Adipocyte (in vitro differentiated cells): ENCODE results near the gene AOX1.

ENCODE experiments used
- DNase-seq: peaks from one replicate; pipeline ENCODE4 v3.0.0-alpha.2; 2015; ENCODE audit warnings: low read depth
- H3K27me3 ChIP-seq: replicated peaks from 2 replicates; pipeline ENCODE4 v1.7.0; 2013; ENCODE audit warnings: mild to moderate bottlenecking, low read length, moderate library complexity; ENCODE audit not compliant: control insufficient read depth, insufficient read depth
- H3K36me3 ChIP-seq: 2 replicates; pipeline ENCODE4 v1.7.0; 2013; ENCODE audit warnings: low read length, mild to moderate bottlenecking, moderate library complexity; ENCODE audit not compliant: control insufficient read depth, insufficient read depth, severe bottlenecking
- H3K4me1 ChIP-seq: 2 replicates; pipeline ENCODE4 v1.7.0; 2013; ENCODE audit warnings: mild to moderate bottlenecking, low read length, moderate library complexity; ENCODE audit not compliant: control insufficient read depth, insufficient read depth
- H3K4me3 ChIP-seq: 2 replicates; pipeline ENCODE4 v1.7.0; 2013; ENCODE audit warnings: mild to moderate bottlenecking, low read length, moderate library complexity
- H3K9ac ChIP-seq: 2 replicates; pipeline ENCODE4 v1.7.0; 2013; ENCODE audit warnings: mild to moderate bottlenecking, low read length, moderate library complexity
- H3K9me3 ChIP-seq: 2 replicates; pipeline ENCODE4 v1.7.0; 2013; ENCODE audit warnings: mild to moderate bottlenecking, low read length, moderate library complexity; ENCODE audit not compliant: control insufficient read depth

Gene AOX1

GRCh38 chr2:200587007-200587616 lies 1.3 kb downstream of the AOX1 start:
- Histone ChIP-seq H3K4me1 (peaks cover 55% of the 10 kb centered on the region), H3K9me3 (no peaks in the 10 kb centered on the region), H3K9ac (peak overlapping the region; percentile 98), H3K27me3 (no peaks in the 10 kb centered on the region), H3K4me3 (peak overlapping the region; percentile 92), H3K36me3 (peaks cover 16% of the 10 kb centered on the region)
- DNase-seq: no peak

GRCh38 chr2:200588076-200588678 lies 2.4 kb downstream of the AOX1 start:
- peak overlapping the region; percentile 92 for H3K4me3 ChIP-seq
- H3K36me3 ChIP-seq: peaks cover 19% of the 10 kb centered on the region
- H3K9me3 ChIP-seq: no peaks in the 10 kb centered on the region
- peak overlapping the region; percentile 98 for H3K9ac ChIP-seq
- DNase-seq: no peak
- no peaks in the 10 kb centered on the region for H3K27me3 ChIP-seq
- peaks cover 61% of the 10 kb centered on the region for H3K4me1 ChIP-seq

- peaks cover 61% of the 10 kb centered on the region for H3K4me1 ChIP-seq
- H3K36me3 ChIP-seq: peaks cover 39% of the 10 kb centered on the region
Measured at GRCh38 chr2:200590090-200590489, 4.3 kb downstream of the AOX1 start.

GRCh38 chr2:200591308-200591707 lies 5.5 kb downstream of the AOX1 start:
- no peak overlapping the region for H3K9ac ChIP-seq
- H3K4me1 ChIP-seq: peaks cover 61% of the 10 kb centered on the region
- H3K27me3 ChIP-seq: no peaks in the 10 kb centered on the region
- DNase-seq: no peak
- H3K9me3 ChIP-seq: no peaks in the 10 kb centered on the region
- H3K36me3 ChIP-seq: peaks cover 51% of the 10 kb centered on the region
- H3K4me3 ChIP-seq: peak overlapping the region; percentile 4

More at GRCh38 chr2:200590090-200590489, 4.3 kb downstream of the AOX1 start:
- H3K9ac ChIP-seq: peak overlapping the region; percentile 98
- H3K27me3 ChIP-seq: no peaks in the 10 kb centered on the region
- DNase-seq: peak; percentile 42
- H3K4me3 ChIP-seq: peak overlapping the region; percentile 68
- H3K9me3 ChIP-seq: no peaks in the 10 kb centered on the region

- Histone ChIP-seq H3K4me1 (peaks cover 51% of the 10 kb centered on the region), H3K36me3 (peaks cover 63% of the 10 kb centered on the region), H3K4me3 (no peak overlapping the region), H3K9me3 (no peaks in the 10 kb centered on the region), H3K27me3 (no peaks in the 10 kb centered on the region), H3K9ac (no peak overlapping the region)
- peak; percentile 49 for DNase-seq
Measured at GRCh38 chr2:200592406-200593075, 6.7 kb downstream of the AOX1 start.

- Histone ChIP-seq H3K9ac (no peak overlapping the region), H3K9me3 (no peaks in the 10 kb centered on the region), H3K4me1 (peaks cover 38% of the 10 kb centered on the region), H3K36me3 (peaks cover 76% of the 10 kb centered on the region), H3K4me3 (no peak overlapping the region), H3K27me3 (no peaks in the 10 kb centered on the region)
- no peak for DNase-seq
Measured at GRCh38 chr2:200593905-200594304, 8.1 kb downstream of the AOX1 start.

- Histone ChIP-seq H3K4me3 (no peak overlapping the region), H3K27me3 (no peaks in the 10 kb centered on the region), H3K9ac (no peak overlapping the region), H3K4me1 (peaks cover 20% of the 10 kb centered on the region), H3K9me3 (no peaks in the 10 kb centered on the region), H3K36me3 (peaks cover 90% of the 10 kb centered on the region)
- no peak for DNase-seq
Measured at GRCh38 chr2:200595913-200596312, 10.1 kb downstream of the AOX1 start.

GRCh38 chr2:200596774-200597570 lies 11.2 kb downstream of the AOX1 start:
- H3K4me3 ChIP-seq: no peak overlapping the region
- no peak for DNase-seq
- peaks cover 10% of the 10 kb centered on the region for H3K4me1 ChIP-seq
- peaks cover 92% of the 10 kb centered on the region for H3K36me3 ChIP-seq
- H3K27me3 ChIP-seq: no peaks in the 10 kb centered on the region
- H3K9me3 ChIP-seq: no peaks in the 10 kb centered on the region
- H3K9ac ChIP-seq: no peak overlapping the region

GRCh38 chr2:200599206-200599605 lies 13.4 kb downstream of the AOX1 start:
- no peak for DNase-seq
- no peak overlapping the region for H3K4me3 ChIP-seq
- peaks cover 16% of the 10 kb centered on the region for H3K4me1 ChIP-seq
- H3K27me3 ChIP-seq: no peaks in the 10 kb centered on the region
- no peaks in the 10 kb centered on the region for H3K9me3 ChIP-seq
- no peak overlapping the region for H3K9ac ChIP-seq
- H3K36me3 ChIP-seq: peaks cover 100% of the 10 kb centered on the region

- Histone ChIP-seq H3K27me3 (no peaks in the 10 kb centered on the region), H3K4me1 (peaks cover 31% of the 10 kb centered on the region), H3K36me3 (peaks cover 95% of the 10 kb centered on the region), H3K9ac (no peak overlapping the region), H3K4me3 (no peak overlapping the region), H3K9me3 (no peaks in the 10 kb centered on the region)
- DNase-seq: peak; percentile 48
Measured at GRCh38 chr2:200600549-200601225, 14.9 kb downstream of the AOX1 start.
